Astrocyte (in vitro differentiated cells and primary cell): ENCODE results near the gene FGF19.

ENCODE experiments used
- CTCF ChIP-seq: IDR thresholded peaks from 2 replicates; pipeline ENCODE4 v1.5.1; 2011; ENCODE audit warnings: low read depth, mild to moderate bottlenecking, inconsistent platforms, low read length, moderate library complexity; ENCODE audit not compliant: insufficient read depth
- EZH2 ChIP-seq: IDR thresholded peaks from 2 replicates; pipeline ENCODE4 v1.6.1; 2012; ENCODE audit warnings: mild to moderate bottlenecking, low read length, inconsistent platforms; ENCODE audit not compliant: insufficient read depth

- TF ChIP-seq CTCF (no peak), EZH2 (peak; percentile 14)
These were observed 17.3 kb upstream of the FGF19 start for GRCh38 chr11:69721106-69721505.
